Naive thymus-derived CD8-positive, alpha-beta T cell (primary cell): ENCODE results near the gene C7. TPM values are rescaled to one million over a fixed set of nuclear protein-coding genes. Genes with fewer than 3 reads are reported as not detected.

ENCODE experiments used
- ATAC-seq, 2 donors: fragments of 150-1000 bp; cut with Tn5 transposase in 1 of 2; sonication (Bioruptor Pico), chemical (Tn5 transposase) in 1 of 2; 1 replicate in 1 of 2; 2 replicates in 1 of 2; pipeline ENCODE4 v1.10.0; 2021; ENCODE audit warnings: mild to moderate bottlenecking in 2 of 2, moderate library complexity in 2 of 2
- POLR2A ChIA-PET: fragments of 350-600 bp; sonication (Branson Sonifier 250); formaldehyde crosslinking; loops from one replicate; lab custom pipeline; 2021; ENCODE audit warnings: antibody characterized with exemption; lab: Charles Lee
- DNase-seq, 10 donors: peaks; one replicate each; pipeline versions ENCODE4 v3.0.0 to v3.0.0-alpha.2; 2020 to 2022
- H3K27ac Mint-ChIP-seq, 10 donors: one replicate each; pipeline ENCODE4 v1.8.0; 2020 to 2022; ENCODE audit warnings: mild to moderate bottlenecking in 10 of 10, mixed read lengths in 10 of 10, moderate library complexity in 4 of 10, inconsistent platforms in 1 of 10
- H3K27me3 Mint-ChIP-seq, 5 donors: one replicate each; pipeline ENCODE4 v1.8.0; 2021 to 2022; ENCODE audit warnings: mixed read lengths in 5 of 5
- H3K36me3 Mint-ChIP-seq, 3 donors: one replicate each; pipeline ENCODE4 v1.8.0; 2020 to 2022; ENCODE audit warnings: mixed read lengths in 3 of 3, mild to moderate bottlenecking in 2 of 3, inconsistent platforms in 1 of 3
- H3K4me1 Mint-ChIP-seq, 4 donors: one replicate each; pipeline ENCODE4 v1.8.0; 2021 to 2022; ENCODE audit warnings: mixed read lengths in 4 of 4
- H3K4me3 Mint-ChIP-seq, 10 donors: one replicate each; pipeline ENCODE4 v1.8.0; 2020 to 2022; ENCODE audit warnings: mild to moderate bottlenecking in 10 of 10, mixed read lengths in 10 of 10, moderate library complexity in 6 of 10, inconsistent platforms in 1 of 10
- H3K9me3 Mint-ChIP-seq, 9 donors: one replicate each; pipeline ENCODE4 v1.8.0; 2020 to 2022; ENCODE audit warnings: mixed read lengths in 9 of 9, mild to moderate bottlenecking in 3 of 9, inconsistent platforms in 1 of 9, moderate library complexity in 1 of 9
- polyA plus RNA-seq, 3 donors: library from polyadenylated mRNA; unstranded; fragments of 300-500 nt; fragmentation: Illumina TruSeq; gene quantifications; one replicate each; pipeline ENCODE4 v1.2.3, GENCODE V29; 2021
- total RNA-seq, 8 experiments: library from RNA in 2 of 8; stranded (reverse) in 2 of 8; gene quantifications; one replicate each; pipeline ENCODE4 v1.2.3 and lab custom pipeline; 2021 to 2026

C7 gene
- total and polyA plus RNA-seq, 5 experiments from 2014 or later = 0.10 TPM; not detected in 4

DNA sequence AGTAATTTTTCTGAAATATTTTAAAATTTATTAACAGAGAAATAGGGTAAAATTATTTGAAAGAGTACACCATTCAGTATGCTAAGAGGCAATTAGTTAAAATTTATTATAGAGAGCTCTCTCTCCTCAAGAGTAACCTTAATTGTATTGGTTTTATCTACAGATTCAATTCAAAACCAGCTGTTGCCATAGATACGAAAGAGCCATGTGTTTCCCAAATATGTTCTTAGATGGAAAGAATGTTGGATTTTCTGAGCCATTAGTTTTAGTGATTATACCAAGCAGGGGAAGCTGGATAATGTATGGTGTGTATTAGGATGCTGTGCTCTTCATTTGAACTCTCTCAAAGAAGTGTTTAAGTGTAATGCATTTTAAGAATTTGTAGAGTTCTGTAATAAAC is 27.8 kb downstream of the C7 start:
- Mint-ChIP-seq H3K4me3 (no peak overlapping the region), H3K36me3 (no peaks in the 10 kb centered on the region), H3K9me3 (peaks cover 0 to 8% (median 0%) of the 10 kb centered on the region in 9 donors), H3K27ac (no peak overlapping the region), H3K27me3 (peaks cover 2 to 12% (median 5%) of the 10 kb centered on the region in 5 donors), H3K4me1 (no peaks in the 10 kb centered on the region)
- no peak for ATAC-seq
- DNase-seq = no peak
- POLR2A ChIA-PET = no interaction called here

DNA sequence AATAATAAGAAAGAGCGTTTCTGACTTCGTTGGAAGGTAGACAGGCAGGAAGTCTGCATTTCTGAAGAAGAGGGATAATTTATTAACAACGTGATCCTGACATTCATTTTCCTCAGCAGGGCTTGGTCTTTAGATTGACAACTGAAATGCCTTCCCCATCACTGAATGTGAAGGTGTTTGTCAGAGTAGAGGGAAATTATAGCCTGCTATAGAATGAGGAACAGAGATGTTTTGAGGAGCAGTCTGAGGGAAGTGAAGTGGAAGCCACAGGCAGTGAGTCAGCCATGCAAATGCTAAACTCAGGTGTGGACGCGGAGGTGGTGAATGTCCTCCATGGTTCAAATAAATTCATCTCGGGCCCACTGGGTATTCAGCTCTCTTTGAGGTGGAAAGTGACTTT is 30.5 kb downstream of the C7 start:
- no peak for DNase-seq
- no peak overlapping the region for H3K27ac Mint-ChIP-seq
- no peaks in the 10 kb centered on the region for H3K4me1 Mint-ChIP-seq
- no peak overlapping the region for H3K4me3 Mint-ChIP-seq
- POLR2A ChIA-PET = no interaction called here
- no peaks in the 10 kb centered on the region for H3K36me3 Mint-ChIP-seq
- peaks cover 0 to 10% (median 7%) of the 10 kb centered on the region in 5 donors for H3K27me3 Mint-ChIP-seq
- ATAC-seq = no peak
- H3K9me3 Mint-ChIP-seq = peaks cover 0 to 8% (median 0%) of the 10 kb centered on the region in 9 donors

DNA sequence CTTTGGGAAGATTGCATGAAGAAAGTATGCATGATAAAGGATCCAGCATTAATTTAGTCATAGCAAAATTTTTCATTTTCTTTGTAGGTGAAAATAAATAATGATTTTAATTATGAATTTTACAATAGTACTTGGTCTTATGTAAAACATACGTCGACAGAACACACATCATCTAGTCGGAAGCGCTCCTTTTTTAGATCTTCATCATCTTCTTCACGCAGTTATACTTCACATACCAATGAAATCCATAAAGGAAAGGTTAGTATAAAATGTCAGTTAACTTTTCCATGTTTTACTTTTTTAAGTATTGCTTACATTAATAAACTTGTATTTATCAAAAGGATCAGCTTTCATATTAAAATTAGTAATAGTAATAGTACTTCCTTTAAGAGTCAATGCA is 35.8 kb downstream of the C7 start:
- Mint-ChIP-seq H3K4me1 (no peaks in the 10 kb centered on the region), H3K4me3 (no peak overlapping the region), H3K27me3 (peaks cover 0 to 11% (median 3%) of the 10 kb centered on the region in 5 donors), H3K36me3 (no peaks in the 10 kb centered on the region), H3K9me3 (no peaks in the 10 kb centered on the region), H3K27ac (no peak overlapping the region)
- no peak for DNase-seq
- POLR2A ChIA-PET = no interaction called here
- ATAC-seq = no peak

DNA sequence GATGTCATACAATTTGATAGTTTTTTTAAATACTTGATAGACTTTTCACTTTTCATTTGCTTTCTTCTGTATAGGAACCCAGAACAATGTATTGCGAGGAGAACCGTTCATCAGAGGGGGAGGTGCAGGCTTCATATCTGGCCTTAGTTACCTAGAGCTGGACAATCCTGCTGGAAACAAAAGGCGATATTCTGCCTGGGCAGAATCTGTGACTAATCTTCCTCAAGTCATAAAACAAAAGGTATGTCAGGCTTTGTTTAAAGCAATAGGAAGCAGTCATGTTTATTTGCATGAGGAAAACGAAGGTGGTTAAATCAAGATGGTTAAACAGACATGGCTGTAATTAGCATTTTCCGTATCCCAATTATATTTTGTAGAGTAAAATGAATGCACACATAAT is 46.0 kb downstream of the C7 start:
- Mint-ChIP-seq H3K9me3 (peaks cover 0 to 17% (median 4%) of the 10 kb centered on the region in 9 donors), H3K27me3 (peaks cover 0 to 9% (median 3%) of the 10 kb centered on the region in 5 donors), H3K27ac (peak overlapping the region in 1 of 10 donors; percentile 53), H3K4me1 (no peaks in the 10 kb centered on the region), H3K36me3 (peaks cover 0 to 5% (median 0%) of the 10 kb centered on the region in 3 donors), H3K4me3 (no peak overlapping the region)
- POLR2A ChIA-PET = no interaction called here
- no peak for DNase-seq
- no peak for ATAC-seq

DNA sequence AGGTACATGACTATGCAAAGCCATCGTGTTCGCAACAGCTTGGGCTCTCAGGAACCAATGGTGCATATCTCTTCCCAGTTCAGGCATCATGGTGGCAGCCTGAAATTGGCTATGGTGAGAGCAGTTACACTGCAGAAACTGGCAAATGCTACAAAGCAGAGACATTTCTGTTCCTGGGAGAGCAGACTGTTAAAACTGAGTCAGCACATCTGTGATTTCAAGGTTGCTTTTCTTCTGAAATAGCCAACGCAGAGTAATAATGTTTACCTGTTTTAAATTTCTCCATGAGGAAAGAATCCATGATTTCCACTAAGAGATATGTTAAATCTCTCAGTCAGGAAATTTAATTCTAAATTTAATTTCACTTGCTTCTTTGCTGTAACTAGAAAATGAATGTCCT is 47.8 kb downstream of the C7 start:
- H3K9me3 Mint-ChIP-seq = peaks cover 0 to 17% (median 4%) of the 10 kb centered on the region in 9 donors

DNA sequence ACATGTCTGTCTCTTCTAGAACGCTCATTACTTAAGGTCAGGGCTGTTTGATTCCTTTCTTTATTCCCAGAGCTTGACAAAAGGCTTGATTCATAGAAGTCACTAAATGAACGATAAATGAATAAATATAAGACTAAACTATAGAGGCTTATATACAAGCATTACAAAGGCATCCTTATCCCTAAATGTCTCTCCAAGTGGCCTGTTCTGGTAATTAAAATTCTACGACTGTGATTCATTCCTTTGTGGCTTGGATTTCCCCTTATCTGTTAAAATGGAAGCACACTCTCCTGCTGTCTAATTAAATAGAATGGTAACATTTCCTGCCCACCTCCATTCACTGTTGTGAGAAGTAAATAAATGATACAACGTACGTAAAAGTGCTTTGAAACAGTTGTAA is 49.5 kb downstream of the C7 start:
- Mint-ChIP-seq H3K4me3 (no peak overlapping the region), H3K27me3 (peaks cover 0 to 9% (median 0%) of the 10 kb centered on the region in 5 donors), H3K36me3 (peaks cover 0 to 5% (median 0%) of the 10 kb centered on the region in 3 donors), H3K27ac (no peak overlapping the region), H3K4me1 (no peaks in the 10 kb centered on the region), H3K9me3 (peaks cover 0 to 10% (median 0%) of the 10 kb centered on the region in 9 donors)
- POLR2A ChIA-PET = no interaction called here
- DNase-seq (no peak), ATAC-seq (no peak)

More for the DNA sequence above, 47.8 kb downstream of the C7 start:
- no peak overlapping the region for H3K4me3 Mint-ChIP-seq
- no peak overlapping the region for H3K27ac Mint-ChIP-seq
- peaks cover 0 to 9% (median 3%) of the 10 kb centered on the region in 5 donors for H3K27me3 Mint-ChIP-seq
- POLR2A ChIA-PET = no interaction called here
- DNase-seq (no peak), ATAC-seq (no peak)
- H3K4me1 Mint-ChIP-seq = no peaks in the 10 kb centered on the region
- peaks cover 0 to 5% (median 0%) of the 10 kb centered on the region in 3 donors for H3K36me3 Mint-ChIP-seq

DNA sequence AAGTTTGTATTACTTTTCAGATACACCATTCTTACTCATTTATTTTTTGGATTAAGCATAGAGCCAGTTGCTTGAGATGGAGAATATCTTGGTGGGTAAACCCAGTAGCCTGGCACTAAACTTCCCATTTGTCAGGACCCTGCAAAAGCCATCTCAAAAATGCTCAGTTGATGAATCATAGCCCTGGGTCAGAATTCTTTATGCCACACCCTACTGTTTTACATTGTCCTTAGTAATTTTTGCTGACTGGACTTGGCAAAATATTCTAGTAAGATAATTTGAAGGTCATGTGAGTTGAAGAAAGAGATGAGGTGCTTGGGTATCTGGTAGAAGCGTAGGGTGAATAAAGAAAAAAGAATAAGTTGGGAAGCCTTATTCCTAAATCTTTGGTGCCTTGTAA is 50.7 kb downstream of the C7 start:
- POLR2A ChIA-PET = no interaction called here
- peaks cover 0 to 2% (median 0%) of the 10 kb centered on the region in 4 donors for H3K4me1 Mint-ChIP-seq
- H3K36me3 Mint-ChIP-seq = peaks cover 0 to 5% (median 0%) of the 10 kb centered on the region in 3 donors
- H3K27ac Mint-ChIP-seq = no peak overlapping the region
- peaks cover 0 to 10% (median 0%) of the 10 kb centered on the region in 9 donors for H3K9me3 Mint-ChIP-seq
- H3K4me3 Mint-ChIP-seq = no peak overlapping the region
- ATAC-seq (no peak), DNase-seq (no peak)
- peaks cover 0 to 9% (median 0%) of the 10 kb centered on the region in 5 donors for H3K27me3 Mint-ChIP-seq

DNA sequence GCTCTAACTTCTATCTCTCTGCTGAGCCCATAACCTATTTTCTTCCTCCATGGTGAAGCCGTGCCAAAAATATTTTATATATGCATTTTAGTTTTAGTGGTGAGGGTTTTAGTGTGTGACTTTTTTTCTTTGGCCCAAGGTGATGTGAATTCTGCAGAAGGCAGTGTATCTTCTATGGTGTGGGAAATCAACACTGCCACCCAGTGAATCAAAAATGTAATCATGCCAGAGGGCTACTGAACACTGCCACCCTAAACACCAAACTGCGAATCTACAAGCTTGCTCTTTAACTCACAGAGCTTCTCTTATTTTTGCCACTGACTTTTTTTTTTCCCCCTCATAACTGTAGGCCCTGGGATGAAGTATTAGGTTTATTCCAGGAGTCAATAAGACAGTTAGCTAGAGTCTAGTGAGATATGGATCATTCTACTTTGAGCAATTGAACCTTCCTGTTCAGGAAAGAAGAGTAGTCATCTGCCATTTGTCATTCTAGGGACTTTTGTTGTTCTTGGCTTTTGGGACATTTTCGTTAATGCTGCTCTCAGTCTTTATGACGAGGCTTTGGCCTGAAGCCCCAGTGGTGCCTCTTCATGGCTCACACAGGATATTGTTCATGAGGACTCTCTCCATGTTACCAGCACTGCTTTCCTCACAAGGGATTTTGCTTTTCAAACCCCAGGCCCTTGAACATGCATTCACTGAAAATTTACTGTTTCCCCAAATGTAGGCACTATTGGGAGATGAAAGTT is 53.1 kb downstream of the C7 start:
- Mint-ChIP-seq H3K36me3 (peaks cover 0 to 5% (median 0%) of the 10 kb centered on the region in 3 donors), H3K27ac (no peak overlapping the region), H3K9me3 (peaks cover 0 to 10% (median 4%) of the 10 kb centered on the region in 9 donors), H3K4me3 (no peak overlapping the region), H3K27me3 (peaks cover 0 to 9% (median 0%) of the 10 kb centered on the region in 5 donors), H3K4me1 (peaks cover 0 to 2% (median 0%) of the 10 kb centered on the region in 4 donors)
- POLR2A ChIA-PET = no interaction called here
- ATAC-seq (no peak), DNase-seq (no peak)

DNA sequence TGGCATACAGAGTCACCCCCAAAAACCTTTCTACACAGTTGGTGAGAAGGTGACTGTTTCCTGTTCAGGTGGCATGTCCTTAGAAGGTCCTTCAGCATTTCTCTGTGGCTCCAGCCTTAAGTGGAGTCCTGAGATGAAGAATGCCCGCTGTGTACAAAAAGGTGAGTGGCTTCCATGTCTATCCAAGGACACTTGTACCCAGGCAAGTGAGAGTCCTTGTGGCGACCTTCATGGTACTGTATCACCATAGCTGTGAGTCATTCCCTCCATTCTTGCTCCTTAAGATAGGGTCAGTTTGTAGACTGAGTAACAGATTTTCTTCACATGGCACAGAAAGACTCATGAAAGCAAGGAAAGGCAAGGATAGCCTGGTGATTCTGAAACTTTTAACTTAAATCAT is 63.1 kb downstream of the C7 start:
- ATAC-seq (no peak), DNase-seq (no peak)
- POLR2A ChIA-PET = no interaction called here
- H3K4me1 Mint-ChIP-seq = no peaks in the 10 kb centered on the region
- H3K27ac Mint-ChIP-seq = no peak overlapping the region
- no peak overlapping the region for H3K4me3 Mint-ChIP-seq
- peaks cover 0 to 8% (median 0%) of the 10 kb centered on the region in 5 donors for H3K27me3 Mint-ChIP-seq
- no peaks in the 10 kb centered on the region for H3K9me3 Mint-ChIP-seq
- H3K36me3 Mint-ChIP-seq = no peaks in the 10 kb centered on the region

DNA sequence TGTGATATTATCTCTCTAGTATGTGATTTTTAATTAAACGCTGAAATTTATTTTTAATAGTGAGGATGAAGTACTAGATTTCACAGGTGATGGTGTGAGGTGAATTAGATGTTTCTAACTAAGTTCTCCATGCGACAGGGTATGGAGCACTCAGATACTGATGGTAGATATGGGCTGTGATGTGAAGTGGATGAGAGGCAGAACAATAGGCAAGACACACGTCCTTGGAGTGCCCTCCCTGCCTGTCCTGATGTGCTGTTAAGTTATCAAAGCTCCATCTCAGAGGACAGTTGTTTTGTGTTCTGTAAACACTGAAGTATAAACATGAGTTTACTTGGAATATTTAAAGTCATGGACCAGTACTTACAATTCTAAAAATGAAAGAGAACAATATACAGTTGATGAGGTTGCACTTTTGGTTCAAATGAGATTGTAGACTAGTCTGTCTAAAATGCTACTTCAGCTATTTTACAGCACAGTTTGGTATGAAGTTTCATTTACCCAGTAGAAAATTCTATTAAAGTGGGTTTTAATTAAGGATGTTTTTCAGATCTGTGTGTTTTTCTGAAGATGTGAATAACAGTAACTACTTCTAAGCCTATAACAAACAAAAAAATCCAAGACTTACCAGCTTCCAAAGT is 64.2 kb downstream of the C7 start:
- Mint-ChIP-seq H3K27me3 (peaks cover 0 to 8% (median 1%) of the 10 kb centered on the region in 5 donors), H3K36me3 (no peaks in the 10 kb centered on the region), H3K9me3 (no peaks in the 10 kb centered on the region), H3K27ac (no peak overlapping the region), H3K4me1 (no peaks in the 10 kb centered on the region), H3K4me3 (no peak overlapping the region)
- DNase-seq (no peak), ATAC-seq (no peak)
- POLR2A ChIA-PET = no interaction called here

DNA sequence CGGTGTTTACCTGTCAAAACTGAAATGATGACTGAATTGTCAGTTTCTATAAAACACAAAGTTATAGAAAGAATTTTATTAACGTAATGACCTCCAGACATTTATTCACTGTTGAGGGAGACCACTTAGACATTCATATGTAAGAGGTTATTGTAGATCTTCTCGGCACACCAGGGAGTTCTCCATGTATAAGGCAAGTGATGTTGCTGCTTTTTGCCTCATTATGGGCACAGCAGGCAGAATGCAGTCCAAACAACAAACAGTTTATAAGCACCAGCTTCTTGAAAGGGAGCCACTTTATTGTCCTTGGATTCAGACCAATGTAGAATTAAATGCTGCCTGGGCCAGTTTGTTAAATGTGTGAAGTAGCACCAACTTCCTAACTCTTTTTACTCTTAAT is 66.7 kb downstream of the C7 start:
- Mint-ChIP-seq H3K4me3 (no peak overlapping the region), H3K4me1 (no peaks in the 10 kb centered on the region), H3K27ac (no peak overlapping the region), H3K9me3 (peaks cover 0 to 2% (median 0%) of the 10 kb centered on the region in 9 donors), H3K36me3 (no peaks in the 10 kb centered on the region), H3K27me3 (peaks cover 5 to 14% (median 6%) of the 10 kb centered on the region in 5 donors)
- ATAC-seq (no peak), DNase-seq (no peak)
- POLR2A ChIA-PET = no interaction called here

DNA sequence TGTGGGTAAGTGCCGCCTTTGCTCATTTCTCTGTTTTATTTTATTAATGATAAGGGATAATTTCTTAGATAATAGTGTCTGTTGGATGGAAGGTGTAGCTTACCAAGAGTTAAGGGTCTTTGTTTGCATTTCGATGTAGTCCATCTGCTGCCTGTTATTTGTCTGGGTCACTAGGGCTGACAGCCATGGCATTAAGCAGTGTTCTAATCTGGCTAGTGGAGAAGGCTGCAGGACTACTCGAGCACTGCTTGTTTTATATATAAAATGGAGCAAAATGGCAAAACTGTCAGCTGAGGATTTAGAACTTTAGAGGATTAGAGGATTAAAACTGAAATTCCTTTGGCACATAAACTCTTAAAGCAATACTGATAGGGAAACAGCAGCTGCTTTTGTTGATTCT is 67.5 kb downstream of the C7 start:
- Mint-ChIP-seq H3K4me3 (no peak overlapping the region), H3K27me3 (peaks cover 5 to 21% (median 6%) of the 10 kb centered on the region in 5 donors), H3K27ac (no peak overlapping the region), H3K36me3 (no peaks in the 10 kb centered on the region), H3K4me1 (no peaks in the 10 kb centered on the region), H3K9me3 (peaks cover 0 to 2% (median 0%) of the 10 kb centered on the region in 9 donors)
- DNase-seq (no peak), ATAC-seq (no peak)
- POLR2A ChIA-PET = no interaction called here

DNA sequence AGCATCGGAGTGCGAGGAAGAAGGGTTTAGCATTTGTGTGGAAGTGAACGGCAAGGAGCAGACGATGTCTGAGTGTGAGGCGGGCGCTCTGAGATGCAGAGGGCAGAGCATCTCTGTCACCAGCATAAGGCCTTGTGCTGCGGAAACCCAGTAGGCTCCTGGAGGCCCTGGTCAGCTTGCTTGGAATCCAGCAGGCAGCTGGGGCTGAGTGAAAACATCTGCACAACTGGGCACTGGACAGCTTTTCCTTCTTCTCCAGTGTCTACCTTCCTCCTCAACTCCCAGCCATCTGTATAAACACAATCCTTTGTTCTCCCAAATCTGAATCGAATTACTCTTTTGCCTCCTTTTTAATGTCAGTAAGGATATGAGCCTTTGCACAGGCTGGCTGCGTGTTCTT is 72.1 kb downstream of the C7 start:
- POLR2A ChIA-PET = no interaction called here
- ATAC-seq (no peak), DNase-seq (no peak)
- Mint-ChIP-seq H3K4me1 (no peaks in the 10 kb centered on the region), H3K9me3 (peaks cover 0 to 2% (median 0%) of the 10 kb centered on the region in 9 donors), H3K27me3 (peaks cover 9 to 47% (median 17%) of the 10 kb centered on the region in 5 donors), H3K27ac (no peak overlapping the region), H3K4me3 (no peak overlapping the region), H3K36me3 (no peaks in the 10 kb centered on the region)
